HUES64 (cell line): ENCODE results near the gene VPS4A.

ENCODE experiments used
- H3K27ac ChIP-seq: 2 replicates; pipeline ENCODE4 v1.7.0; 2013; ENCODE audit warnings: low read depth, low read length, inconsistent platforms
- H3K27me3 ChIP-seq: 2 replicates; pipeline ENCODE4 v1.6.1; 2013; ENCODE audit warnings: mild to moderate bottlenecking, low read length; ENCODE audit not compliant: insufficient read depth
- H3K36me3 ChIP-seq: 2 replicates; pipeline ENCODE4 v1.6.1; 2013; ENCODE audit warnings: mild to moderate bottlenecking, low read length; ENCODE audit not compliant: insufficient read depth
- H3K4me1 ChIP-seq: 2 replicates; pipeline ENCODE4 v1.6.1; 2013; ENCODE audit warnings: mild to moderate bottlenecking, low read length, moderate library complexity; ENCODE audit not compliant: insufficient read depth
- H3K4me3 ChIP-seq: 2 replicates; pipeline ENCODE4 v1.5.1; 2013; ENCODE audit warnings: mild to moderate bottlenecking, low read length, moderate library complexity
- H3K9ac ChIP-seq: 2 replicates; pipeline ENCODE4 v1.6.1; 2013; ENCODE audit warnings: mild to moderate bottlenecking, low read depth, low read length
- H3K9me3 ChIP-seq: 2 replicates; pipeline ENCODE4 v1.6.1; 2013; ENCODE audit warnings: low read depth, low read length; ENCODE audit not compliant: insufficient read depth
- WGBS: fragments of 150-250, 120-280 bp; methylation state at CpG from one replicate; pipeline ENCODE4 v1.1.7; 2013; ENCODE audit warnings: missing lambda C conversion rate; 5-methylcytosine and 5-hydroxymethylcytosine counted together

VPS4A gene

GRCh38 chr16:69368866-69369265 lies 57.7 kb downstream of the VPS4A start:
- H3K27me3 ChIP-seq = no peaks in the 10 kb centered on the region
- H3K4me1 ChIP-seq = no peaks in the 10 kb centered on the region
- H3K27ac ChIP-seq = no peak overlapping the region
- WGBS = 97% methylated on average over 3 of the region's 4 CpGs
- H3K36me3 ChIP-seq = peaks cover 92% of the 10 kb centered on the region
- no peak overlapping the region for H3K9ac ChIP-seq
- no peaks in the 10 kb centered on the region for H3K9me3 ChIP-seq
- no peak overlapping the region for H3K4me3 ChIP-seq

GRCh38 chr16:69371564-69371963 lies 60.4 kb downstream of the VPS4A start:
- H3K4me3 ChIP-seq = no peak overlapping the region
- no peak overlapping the region for H3K9ac ChIP-seq
- 100% methylated on average over 1 of the region's 2 CpGs for WGBS
- H3K4me1 ChIP-seq = no peaks in the 10 kb centered on the region
- no peaks in the 10 kb centered on the region for H3K27me3 ChIP-seq
- H3K36me3 ChIP-seq = peaks cover 89% of the 10 kb centered on the region
- H3K9me3 ChIP-seq = no peaks in the 10 kb centered on the region
- H3K27ac ChIP-seq = no peak overlapping the region

GRCh38 chr16:69373019-69373418 lies 61.9 kb downstream of the VPS4A start:
- Histone ChIP-seq H3K27ac (no peak overlapping the region), H3K36me3 (peaks cover 81% of the 10 kb centered on the region), H3K4me3 (no peak overlapping the region), H3K27me3 (no peaks in the 10 kb centered on the region), H3K9ac (no peak overlapping the region), H3K9me3 (no peaks in the 10 kb centered on the region), H3K4me1 (no peaks in the 10 kb centered on the region)
- WGBS = 72% methylated on average over 1 of the region's 1 CpG
